Activated CD4-positive, alpha-beta memory T cell treated with anti-CD3 and anti-CD28 coated beads for 36 hours (primary cell): ENCODE measurements around the gene WNT7A. TPM values are rescaled to one million over a fixed set of nuclear protein-coding genes. Genes with fewer than 3 reads are reported as not detected.

Experiments used
- CTCF ChIA-PET: fragments of 350-600 bp; sonication (Branson Sonifier 250); formaldehyde crosslinking; loops from one replicate; lab custom pipeline; 2021; ENCODE audit warnings: antibody characterized with exemption, inconsistent platforms; lab: Charles Lee
- POLR2A ChIA-PET: fragments of 350-600 bp; sonication (Branson Sonifier 250); formaldehyde crosslinking; loops from one replicate; lab custom pipeline; 2021; ENCODE audit warnings: antibody characterized with exemption; lab: Charles Lee
- DNase-seq: peaks from one replicate; pipeline ENCODE4 v3.0.0-alpha.2; 2020
- H3K27ac Mint-ChIP-seq: one replicate; pipeline ENCODE4 v1.8.0; 2021; ENCODE audit warnings: mixed read lengths
- H3K27me3 Mint-ChIP-seq: one replicate; pipeline ENCODE4 v1.8.0; 2021; ENCODE audit warnings: mixed read lengths
- H3K36me3 Mint-ChIP-seq: one replicate; pipeline ENCODE4 v1.8.0; 2021; ENCODE audit warnings: mixed read lengths
- H3K4me1 Mint-ChIP-seq: one replicate; pipeline ENCODE4 v1.8.0; 2021; ENCODE audit warnings: low read depth, mixed read lengths
- H3K4me3 Mint-ChIP-seq: one replicate; pipeline ENCODE4 v1.8.0; 2021; ENCODE audit warnings: mild to moderate bottlenecking, mixed read lengths
- H3K9me3 Mint-ChIP-seq: one replicate; pipeline ENCODE4 v1.8.0; 2021; ENCODE audit warnings: mixed read lengths
- intact Hi-C: fragments of 100-400 bp; cut with micrococcal nuclease; formaldehyde crosslinking; loops from one replicate; pipeline ENCODE4 v1.15.1; 2023
- total RNA-seq, 2 experiments: library from RNA; stranded (reverse); gene quantifications; one replicate each; pipeline ENCODE4 v1.2.3, GENCODE V29; 2021

Gene WNT7A
- total RNA-seq, 2 experiments from 2014 or later, result 0.29 to 0.33 TPM

DNA sequence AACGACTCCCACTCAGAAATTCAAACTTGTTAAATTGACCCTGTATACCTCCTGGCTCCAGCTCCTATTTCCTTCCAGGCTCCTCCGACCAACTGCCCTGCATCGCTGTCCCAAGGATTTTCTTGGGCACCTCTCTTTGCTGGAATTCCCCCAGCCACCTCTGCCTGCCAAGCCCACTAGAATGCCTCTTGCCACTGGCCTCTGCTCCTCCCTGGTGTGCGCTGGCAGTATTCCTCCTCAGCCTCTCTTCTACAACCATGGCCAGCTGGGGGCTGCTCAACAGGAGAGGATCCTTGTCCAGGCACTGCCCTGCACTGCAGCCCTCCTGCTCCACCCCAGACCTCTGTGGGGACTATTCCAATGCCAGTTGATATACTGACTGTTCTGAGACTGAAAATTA lies 7.4 kb downstream of the WNT7A start:
- intact Hi-C loops, result no loop called here
- Mint-ChIP-seq H3K27me3 (no peaks in the 10 kb centered on the region), H3K4me3 (no peak overlapping the region), H3K4me1 (peaks cover 27% of the 10 kb centered on the region), H3K9me3 (no peaks in the 10 kb centered on the region), H3K36me3 (peaks cover 7% of the 10 kb centered on the region), H3K27ac (no peak overlapping the region)
- ChIA-PET CTCF (interaction anchor here (1.1 to 2.8 kb wide), 3 partner anchors 9 to 13 kb away, joined by 3 to 22 read pairs (median 5); partner anchors contain the start of gene WNT7A), POLR2A (no interaction called here)
- no peak for DNase-seq

DNA sequence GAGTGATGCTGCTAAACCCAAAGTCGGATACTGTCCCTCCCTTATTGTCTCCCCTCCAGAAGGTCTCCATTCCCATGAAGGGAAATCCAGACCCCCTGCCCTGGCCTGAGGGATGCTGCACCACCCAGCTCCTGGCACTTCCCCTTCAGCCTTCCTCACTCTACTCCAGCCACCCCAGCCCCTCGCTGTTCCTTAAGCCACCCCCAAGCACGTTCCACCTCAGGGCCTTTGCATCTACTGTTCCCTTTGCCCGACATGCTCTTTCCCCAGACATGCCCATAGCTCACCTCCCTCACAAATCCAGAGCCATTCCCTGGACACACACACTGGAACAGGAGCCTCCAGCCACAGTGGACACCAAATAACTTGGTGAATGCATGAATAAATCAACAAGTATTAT lies 8.1 kb downstream of the WNT7A start:
- H3K4me3 Mint-ChIP-seq, result no peak overlapping the region
- intact Hi-C loops, result no loop called here
- no peaks in the 10 kb centered on the region for H3K27me3 Mint-ChIP-seq
- DNase-seq, result no peak
- POLR2A ChIA-PET, result interaction anchor here (1.0 kb wide), 1 partner anchor 9 kb away, joined by 5 read pairs; no protein-coding TSS in a partner anchor
- CTCF ChIA-PET, result interaction anchor here (0.7 to 2.8 kb wide), 7 partner anchors 9 to 376 kb away, joined by 3 to 22 read pairs (median 4); partner anchors contain the start of gene WNT7A
- H3K27ac Mint-ChIP-seq, result no peak overlapping the region
- peaks cover 7% of the 10 kb centered on the region for H3K36me3 Mint-ChIP-seq
- H3K4me1 Mint-ChIP-seq, result peaks cover 32% of the 10 kb centered on the region
- no peaks in the 10 kb centered on the region for H3K9me3 Mint-ChIP-seq

DNA sequence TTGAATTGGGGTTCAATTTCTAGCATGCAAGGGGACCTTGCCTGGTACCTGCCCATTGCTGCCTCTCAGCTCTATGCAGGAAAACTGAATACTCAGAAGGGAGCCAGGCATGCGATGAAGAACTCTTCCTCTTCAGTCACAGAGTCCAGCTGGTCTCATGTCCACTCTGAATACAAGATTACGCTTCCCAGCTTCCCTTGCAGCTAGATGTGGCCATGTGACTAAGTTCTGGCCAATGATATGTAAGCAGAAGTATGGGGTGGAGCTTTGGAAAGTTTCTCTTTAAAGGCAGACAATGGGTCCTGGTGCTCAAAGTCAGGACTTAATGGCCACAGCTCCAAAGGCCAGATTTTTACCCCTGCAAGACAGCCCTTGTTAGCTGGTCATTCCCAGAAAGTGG lies 9.0 kb downstream of the WNT7A start:
- H3K9me3 Mint-ChIP-seq, result no peaks in the 10 kb centered on the region
- no peak overlapping the region for H3K27ac Mint-ChIP-seq
- no peaks in the 10 kb centered on the region for H3K27me3 Mint-ChIP-seq
- ChIA-PET POLR2A (interaction anchor here (1.0 kb wide), 1 partner anchor 8 kb away, joined by 5 read pairs; no protein-coding TSS in a partner anchor), CTCF (interaction anchor here (0.9 to 2.8 kb wide), 5 partner anchors 10 to 375 kb away, joined by 3 to 22 read pairs (median 4); partner anchors contain the start of gene WNT7A)
- no peak overlapping the region for H3K4me3 Mint-ChIP-seq
- peaks cover 7% of the 10 kb centered on the region for H3K36me3 Mint-ChIP-seq
- intact Hi-C loops, result no loop called here
- H3K4me1 Mint-ChIP-seq, result peaks cover 40% of the 10 kb centered on the region
- DNase-seq, result no peak

DNA sequence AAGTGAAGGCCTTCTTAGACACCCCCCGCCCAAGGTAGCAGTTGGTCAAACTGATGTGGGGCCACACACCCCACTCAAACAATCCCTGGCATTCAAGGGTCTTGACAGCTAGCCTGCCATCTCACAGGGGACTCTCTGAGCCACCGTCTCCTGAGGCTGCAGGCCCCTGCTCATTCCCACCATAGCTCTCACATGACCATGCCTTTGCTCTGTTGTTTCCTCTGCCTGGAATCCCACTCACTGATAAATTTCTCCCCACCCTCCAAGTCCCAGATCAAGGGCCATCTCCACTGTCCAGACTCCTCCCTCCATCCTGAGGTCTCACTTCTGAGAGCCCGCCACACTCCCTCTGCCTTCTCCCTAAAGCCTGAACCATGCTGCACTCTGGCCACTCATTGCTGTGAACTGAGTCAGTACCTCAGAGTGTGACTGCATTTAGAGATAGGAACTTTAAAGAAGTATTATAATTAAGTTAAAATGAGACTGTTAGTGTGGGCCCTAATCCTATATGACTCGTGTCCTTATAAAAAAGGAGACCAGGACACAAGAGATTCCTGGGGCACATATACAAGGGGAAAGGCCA lies 10.0 kb downstream of the WNT7A start:
- peaks cover 7% of the 10 kb centered on the region for H3K36me3 Mint-ChIP-seq
- H3K27ac Mint-ChIP-seq, result peak overlapping the region; percentile 81
- H3K27me3 Mint-ChIP-seq, result no peaks in the 10 kb centered on the region
- POLR2A ChIA-PET, result no interaction called here
- H3K4me3 Mint-ChIP-seq, result no peak overlapping the region
- peaks cover 48% of the 10 kb centered on the region for H3K4me1 Mint-ChIP-seq
- DNase-seq, result no peak
- intact Hi-C loops, result loop anchor here (5.0 kb wide), 1 partner anchor 388 kb away; the partner anchor contains the start of gene HDAC11
- CTCF ChIA-PET, result interaction anchor here (1.6 to 2.8 kb wide), 3 partner anchors 11 to 374 kb away, joined by 3 to 22 read pairs (median 7); partner anchors contain the start of gene WNT7A
- H3K9me3 Mint-ChIP-seq, result no peaks in the 10 kb centered on the region

DNA sequence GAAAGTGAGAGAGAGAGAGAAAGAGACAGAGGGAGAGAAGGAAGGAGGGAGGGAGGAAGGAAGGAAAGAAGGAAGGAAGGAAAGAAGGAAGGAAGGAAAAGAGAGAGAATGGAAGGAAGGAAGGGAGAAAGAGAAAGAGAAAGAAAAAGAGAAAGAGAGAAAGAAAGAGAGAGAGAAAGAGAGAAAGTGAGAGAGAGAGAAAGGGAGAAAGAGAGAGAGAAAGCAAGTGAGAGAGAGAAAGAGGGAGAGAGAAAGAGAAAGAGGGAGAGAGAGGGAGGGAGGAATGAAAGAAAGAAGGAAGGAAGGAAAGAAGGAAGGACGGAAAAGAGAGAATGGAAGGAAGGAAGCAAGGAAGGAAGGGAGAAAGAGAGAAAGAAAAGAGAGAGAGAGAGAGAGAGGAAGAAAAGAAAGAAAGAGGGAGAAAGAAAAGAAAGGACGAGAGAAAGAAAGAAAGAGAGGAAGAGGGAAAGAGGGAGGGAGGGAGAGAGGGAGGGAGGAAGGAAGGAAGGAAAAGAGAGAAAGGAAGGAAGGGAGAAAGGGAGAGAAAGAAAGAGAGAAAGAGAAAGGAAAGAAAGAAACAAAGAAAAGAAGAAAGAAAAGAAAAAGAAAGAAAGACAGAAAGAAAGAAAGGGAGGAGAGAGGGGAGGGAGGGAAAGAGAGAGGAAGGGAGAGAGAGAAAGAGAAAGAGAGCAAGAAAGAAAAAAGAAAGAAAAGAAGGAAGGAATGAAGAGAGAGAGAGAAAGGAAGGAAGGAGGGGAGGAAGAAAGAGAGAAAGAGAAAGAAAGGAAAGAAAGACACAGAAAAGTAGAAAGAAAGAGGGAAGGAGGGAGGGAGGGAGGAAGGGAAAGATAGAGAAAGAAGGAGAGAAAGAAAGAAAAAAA lies 10.8 kb downstream of the WNT7A start:
- H3K27me3 Mint-ChIP-seq, result no peaks in the 10 kb centered on the region
- peak overlapping the region; percentile 19 for H3K27ac Mint-ChIP-seq
- no peaks in the 10 kb centered on the region for H3K9me3 Mint-ChIP-seq
- intact Hi-C loops, result loop anchor here (5.0 kb wide), 1 partner anchor 387 kb away; the partner anchor contains the start of gene HDAC11
- H3K36me3 Mint-ChIP-seq, result peaks cover 7% of the 10 kb centered on the region
- CTCF ChIA-PET, result interaction anchor here (4.4 kb wide), 1 partner anchor 11 kb away, joined by 35 read pairs; the partner anchor contains the start of gene WNT7A
- POLR2A ChIA-PET, result no interaction called here
- no peak overlapping the region for H3K4me3 Mint-ChIP-seq
- H3K4me1 Mint-ChIP-seq, result peaks cover 51% of the 10 kb centered on the region
- no peak for DNase-seq

DNA sequence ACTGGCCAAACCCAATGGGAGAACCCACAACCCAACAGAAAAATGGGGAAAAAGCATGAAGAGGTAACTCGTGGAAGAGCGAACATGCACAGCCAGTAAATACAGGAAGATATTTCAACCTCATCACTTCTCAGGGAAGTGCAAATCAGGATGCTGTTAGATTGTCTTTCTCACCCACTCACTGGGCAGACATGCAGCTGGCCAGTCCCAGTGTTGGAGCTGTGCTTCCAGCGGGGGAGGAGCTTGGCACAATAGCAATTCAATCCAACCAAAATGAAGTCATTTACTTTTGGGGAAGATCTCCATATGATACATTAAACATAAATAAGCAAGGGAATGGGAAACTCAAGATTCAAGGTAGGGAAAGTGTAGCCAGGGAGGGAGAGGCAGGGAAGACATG lies 12.1 kb downstream of the WNT7A start:
- CTCF ChIA-PET, result interaction anchor here (0.5 to 4.4 kb wide), 5 partner anchors 13 to 212 kb away, joined by 3 to 35 read pairs (median 3); partner anchors contain the start of gene WNT7A
- Mint-ChIP-seq H3K4me3 (no peak overlapping the region), H3K27ac (peak overlapping the region; percentile 83), H3K9me3 (no peaks in the 10 kb centered on the region), H3K36me3 (peaks cover 7% of the 10 kb centered on the region), H3K4me1 (peaks cover 55% of the 10 kb centered on the region), H3K27me3 (no peaks in the 10 kb centered on the region)
- DNase-seq, result no peak
- intact Hi-C loops, result loop anchor here (5.0 kb wide), 1 partner anchor 385 kb away; the partner anchor contains the start of gene HDAC11
- POLR2A ChIA-PET, result no interaction called here

DNA sequence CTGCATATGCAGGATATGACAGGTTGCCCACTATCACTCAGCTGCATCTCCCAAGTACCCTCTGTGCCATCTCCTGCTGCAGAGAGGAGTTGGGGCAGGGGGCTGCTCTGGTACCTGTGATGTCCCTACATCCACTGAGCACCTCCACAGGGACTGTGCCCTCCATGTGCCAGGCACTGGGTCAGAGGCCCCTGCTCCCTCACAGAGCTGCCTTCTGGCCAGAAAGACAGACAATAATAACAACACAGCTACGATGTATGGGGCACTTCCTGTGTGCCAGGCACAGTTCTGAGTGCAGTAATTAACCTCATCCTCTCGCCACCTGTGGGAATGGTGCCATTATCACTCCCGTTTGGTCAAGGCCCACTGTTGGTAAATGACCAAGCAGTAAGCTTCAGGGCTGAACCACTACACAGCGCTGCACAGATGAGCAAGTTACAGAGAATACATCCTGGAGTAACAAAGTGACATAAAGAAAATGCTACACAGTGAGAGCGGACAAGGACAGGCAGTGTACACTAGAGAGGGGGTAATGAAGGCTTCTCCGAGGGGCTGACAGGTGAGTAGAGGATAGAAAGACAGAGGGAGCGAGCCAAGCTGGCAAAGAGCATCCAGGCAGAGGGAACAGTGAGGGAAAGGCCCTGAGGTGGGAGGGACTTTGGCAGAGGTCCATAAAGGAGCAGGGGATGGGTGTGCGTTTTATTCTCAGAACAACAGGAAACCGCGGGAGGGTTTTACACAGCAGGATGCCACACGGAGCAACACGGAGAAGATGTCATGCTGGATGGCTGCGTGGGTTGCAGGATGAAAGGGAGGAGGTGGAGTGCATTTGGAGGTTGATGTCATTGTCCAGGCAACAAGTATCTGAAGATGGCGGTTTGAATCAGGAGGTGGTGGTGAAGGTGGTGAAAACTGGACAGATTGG lies 13.6 kb downstream of the WNT7A start:
- intact Hi-C loops, result loop anchor here (1.0 to 5.0 kb wide), 2 partner anchors 14 to 384 kb away; partner anchors contain the start of genes HDAC11 and WNT7A
- ChIA-PET CTCF (interaction anchor here (0.6 to 4.4 kb wide), 7 partner anchors 14 to 458 kb away, joined by 3 to 35 read pairs (median 4); partner anchors contain the start of gene WNT7A), POLR2A (interaction anchor here (1.0 to 1.1 kb wide), 2 partner anchors 14 to 446 kb away, joined by 4 read pairs; partner anchors contain the start of genes NUP210 and WNT7A)
- Mint-ChIP-seq H3K27me3 (no peaks in the 10 kb centered on the region), H3K4me1 (peaks cover 52% of the 10 kb centered on the region), H3K9me3 (no peaks in the 10 kb centered on the region), H3K27ac (peak overlapping the region; percentile 83), H3K36me3 (peaks cover 1% of the 10 kb centered on the region), H3K4me3 (peak overlapping the region; percentile 2)
- DNase-seq, result peak; percentile 87

DNA sequence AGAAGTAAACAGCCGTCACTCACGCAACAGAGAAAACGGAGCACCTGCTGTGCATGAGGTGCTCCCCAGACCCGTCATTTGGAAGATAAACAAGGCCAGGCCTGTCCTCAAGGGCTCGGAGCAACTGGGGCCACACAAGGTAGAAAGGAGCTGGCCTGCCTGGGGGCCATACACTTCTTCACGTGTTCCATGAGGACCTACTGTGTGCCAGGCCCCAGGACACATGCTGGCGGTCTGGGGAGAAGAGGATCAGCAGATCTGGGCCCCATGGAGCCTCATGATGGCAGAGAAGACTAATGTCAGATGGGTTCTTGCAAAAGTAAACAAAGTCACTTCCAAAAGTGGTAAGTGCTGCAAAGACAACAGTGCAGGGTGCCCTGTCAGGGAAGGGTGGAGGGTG lies 14.3 kb downstream of the WNT7A start:
- CTCF ChIA-PET, result interaction anchor here (1.2 to 4.4 kb wide), 5 partner anchors 15 to 210 kb away, joined by 4 to 35 read pairs (median 5); partner anchors contain the start of gene WNT7A

DNA sequence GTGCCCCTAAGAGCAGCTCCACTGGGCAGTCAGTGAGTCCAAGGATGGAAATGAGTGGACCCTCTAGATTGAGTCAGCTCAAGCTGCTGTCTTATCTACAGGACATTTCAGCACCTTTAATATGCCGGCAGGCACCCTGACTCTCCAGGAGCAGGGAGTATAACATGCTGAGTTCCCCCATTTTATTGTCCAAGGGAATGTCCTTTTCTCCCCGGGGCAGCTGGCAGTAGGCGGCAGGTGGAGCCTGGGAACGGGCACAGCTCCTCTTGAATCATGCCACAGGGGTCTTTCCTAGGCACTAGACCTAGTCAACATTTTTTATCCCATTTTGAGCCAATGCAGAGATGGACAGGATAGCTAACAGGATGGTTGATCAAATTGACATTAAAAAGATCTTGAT lies 14.8 kb downstream of the WNT7A start:
- Mint-ChIP-seq H3K4me3 (no peak overlapping the region), H3K27ac (peak overlapping the region; percentile 83), H3K36me3 (no peaks in the 10 kb centered on the region), H3K4me1 (peaks cover 51% of the 10 kb centered on the region), H3K9me3 (no peaks in the 10 kb centered on the region), H3K27me3 (no peaks in the 10 kb centered on the region)
- POLR2A ChIA-PET, result no interaction called here
- CTCF ChIA-PET, result interaction anchor here (1.2 to 4.4 kb wide), 5 partner anchors 15 to 210 kb away, joined by 4 to 35 read pairs (median 5); partner anchors contain the start of gene WNT7A
- DNase-seq, result no peak
- intact Hi-C loops, result loop anchor here (5.0 kb wide), 1 partner anchor 383 kb away; the partner anchor contains the start of gene HDAC11

More for the DNA sequence above, 14.3 kb downstream of the WNT7A start:
- Mint-ChIP-seq H3K36me3 (no peaks in the 10 kb centered on the region), H3K9me3 (no peaks in the 10 kb centered on the region), H3K4me1 (peaks cover 51% of the 10 kb centered on the region), H3K27me3 (no peaks in the 10 kb centered on the region), H3K4me3 (no peak overlapping the region), H3K27ac (peak overlapping the region; percentile 83)
- intact Hi-C loops, result loop anchor here (5.0 kb wide), 1 partner anchor 383 kb away; the partner anchor contains the start of gene HDAC11
- no peak for DNase-seq
- POLR2A ChIA-PET, result no interaction called here

DNA sequence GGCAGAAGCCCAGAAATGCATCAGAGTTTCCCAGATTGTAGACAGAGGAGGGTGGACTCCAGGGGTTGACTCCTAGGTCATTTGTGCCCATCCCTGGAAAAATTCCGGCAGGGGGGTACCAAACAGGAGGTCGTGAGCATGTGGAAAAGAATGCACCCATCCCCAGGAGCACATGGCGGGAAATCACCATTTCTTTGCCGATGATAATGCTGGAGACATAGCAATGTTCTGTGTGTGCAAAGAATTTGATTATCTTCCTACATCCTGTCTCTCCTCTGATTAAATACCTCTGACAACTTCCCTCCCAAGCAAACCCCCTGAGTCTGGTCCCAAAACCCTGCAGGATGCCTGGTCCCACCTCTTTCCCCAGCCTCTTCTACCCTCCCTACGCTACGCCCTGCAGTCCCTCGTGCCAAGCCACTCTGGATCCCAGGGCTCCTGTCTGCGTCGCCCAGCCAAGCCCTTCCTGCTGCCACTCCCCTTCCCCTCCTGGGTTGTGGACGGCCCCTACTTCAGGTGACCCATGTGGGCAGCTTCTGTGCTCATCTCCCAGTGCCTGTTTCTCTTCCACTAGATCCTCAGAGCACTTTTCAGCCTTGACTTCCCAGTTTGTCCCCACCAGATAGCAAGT lies 15.8 kb downstream of the WNT7A start:
- Mint-ChIP-seq H3K27ac (no peak overlapping the region), H3K36me3 (no peaks in the 10 kb centered on the region), H3K27me3 (no peaks in the 10 kb centered on the region), H3K4me1 (peaks cover 43% of the 10 kb centered on the region), H3K4me3 (no peak overlapping the region), H3K9me3 (no peaks in the 10 kb centered on the region)
- no peak for DNase-seq
- ChIA-PET CTCF (interaction anchor here (4.4 kb wide), 1 partner anchor 16 kb away, joined by 35 read pairs; the partner anchor contains the start of gene WNT7A), POLR2A (no interaction called here)
- intact Hi-C loops, result no loop called here
